GM21528 (cell line): ENCODE results near the gene DMBX1.

Experiments used
- ATAC-seq: cut with Tn5 transposase; IDR thresholded peaks from one replicate; pipeline ENCODE4 v1.9.1; 2021; ENCODE audit warnings: mild to moderate bottlenecking, moderate library complexity; ENCODE audit not compliant: unreplicated experiment, low FRiP score

The DMBX1 gene

GRCh38 chr1:46458846-46459245, 30.8 kb upstream of the DMBX1 start:
- no peak for ATAC-seq

- ATAC-seq: no peak
Measured at GRCh38 chr1:46459315-46459714, 30.3 kb upstream of the DMBX1 start.

- no peak for ATAC-seq
Measured at GRCh38 chr1:46461017-46461808, 28.4 kb upstream of the DMBX1 start.

- ATAC-seq: no peak
Measured at GRCh38 chr1:46461809-46462448, 27.7 kb upstream of the DMBX1 start.

- ATAC-seq: no peak
Measured at GRCh38 chr1:46464013-46464548, 25.6 kb upstream of the DMBX1 start.

- no peak for ATAC-seq
Measured at GRCh38 chr1:46464915-46465314, 24.7 kb upstream of the DMBX1 start.

- no peak for ATAC-seq
Measured at GRCh38 chr1:46465981-46466476, 23.6 kb upstream of the DMBX1 start.

- ATAC-seq: no peak
Measured at GRCh38 chr1:46466477-46467182, 23.0 kb upstream of the DMBX1 start.

GRCh38 chr1:46467183-46467504, 22.5 kb upstream of the DMBX1 start:
- no peak for ATAC-seq

- no peak for ATAC-seq
Measured at GRCh38 chr1:46469881-46470280, 19.8 kb upstream of the DMBX1 start.

- ATAC-seq: no peak
Measured at GRCh38 chr1:46471848-46472492, 17.7 kb upstream of the DMBX1 start.

GRCh38 chr1:46472498-46473181, 17.0 kb upstream of the DMBX1 start:
- ATAC-seq: no peak

GRCh38 chr1:46473991-46474390, 15.6 kb upstream of the DMBX1 start:
- no peak for ATAC-seq

GRCh38 chr1:46474570-46474969, 15.1 kb upstream of the DMBX1 start:
- ATAC-seq: no peak

- no peak for ATAC-seq
Measured at GRCh38 chr1:46476673-46477072, 13.0 kb upstream of the DMBX1 start.

GRCh38 chr1:46477153-46477929, 12.3 kb upstream of the DMBX1 start:
- no peak for ATAC-seq

- ATAC-seq: no peak
Measured at GRCh38 chr1:46478721-46479485, 10.7 kb upstream of the DMBX1 start.

GRCh38 chr1:46479744-46480350, 9.8 kb upstream of the DMBX1 start:
- no peak for ATAC-seq
